HepG2 (cell line): ENCODE data around the gene LDLR. TPM values are rescaled to one million over a fixed set of nuclear protein-coding genes. Genes with fewer than 3 reads are reported as not detected.

Source experiments
- CEBPZ ChIP-seq: IDR thresholded peaks from 2 replicates; pipeline ENCODE4 v1.6.1; 2012; ENCODE audit warnings: low read length, improper control_type of control experiment
- EP300 ChIP-seq, 3 experiments: sonication (generic) in 1 of 3; formaldehyde crosslinking in 1 of 3; IDR thresholded peaks; 2 replicates each; pipeline versions ENCODE4 v1.5.1 to v1.6.1; 2011 to 2020; ENCODE audit warnings: low read depth in 2 of 3, low read length in 2 of 3, borderline replicate concordance in 1 of 3, improper control_type of control experiment in 1 of 3, mild to moderate bottlenecking in 1 of 3, missing genetic modification reagents in 1 of 3, moderate library complexity in 1 of 3
- FOXP4 ChIP-seq: sonication (generic); formaldehyde crosslinking; IDR thresholded peaks from 2 replicates; pipeline ENCODE4 v1.4.0; 2020; ENCODE audit warnings: missing genetic modification reagents
- HMG20A ChIP-seq: IDR thresholded peaks from 2 replicates; pipeline ENCODE4 v1.6.1; 2016; ENCODE audit warnings: borderline replicate concordance
- JARID2 ChIP-seq: sonication (generic); formaldehyde crosslinking; IDR thresholded peaks from 2 replicates; pipeline ENCODE4 v1.8.1; 2023; ENCODE audit warnings: missing genetic modification reagents, inconsistent platforms; ENCODE audit not compliant: insufficient replicate concordance
- MAX ChIP-seq: IDR thresholded peaks from 2 replicates; pipeline ENCODE4 v1.6.1; 2012; ENCODE audit warnings: inconsistent platforms
- SALL2 ChIP-seq: sonication (generic); formaldehyde crosslinking; IDR thresholded peaks from 2 replicates; pipeline ENCODE4 v1.8.1; 2023; ENCODE audit warnings: mild to moderate bottlenecking, missing genetic modification reagents, inconsistent platforms
- SAP130 ChIP-seq: IDR thresholded peaks from 2 replicates; pipeline ENCODE4 v1.6.1; 2016; ENCODE audit warnings: low read depth
- SMYD3 ChIP-seq: sonication (generic); formaldehyde crosslinking; IDR thresholded peaks from 2 replicates; pipeline ENCODE4 v1.8.1; 2023; ENCODE audit warnings: mild to moderate bottlenecking, missing genetic modification reagents
- TERF1 ChIP-seq: sonication (generic); formaldehyde crosslinking; IDR thresholded peaks from 2 replicates; pipeline ENCODE4 v1.8.0; 2022; ENCODE audit warnings: mild to moderate bottlenecking, missing genetic modification reagents, moderate library complexity
- TMF1 ChIP-seq: sonication (generic); formaldehyde crosslinking; IDR thresholded peaks from 2 replicates; pipeline ENCODE4 v1.8.1; 2022; ENCODE audit warnings: low read depth, missing genetic modification reagents
- USF2 ChIP-seq, 2 experiments: sonication (generic) in 1 of 2; formaldehyde crosslinking in 1 of 2; IDR thresholded peaks; 2 replicates each; pipeline versions ENCODE4 v1.5.1 to v1.6.1; 2011 to 2020; ENCODE audit warnings: borderline replicate concordance in 1 of 2, low read depth in 1 of 2, low read length in 1 of 2, mild to moderate bottlenecking in 1 of 2, missing genetic modification reagents in 1 of 2, moderate library complexity in 1 of 2
- ZFX ChIP-seq: sonication (generic); formaldehyde crosslinking; IDR thresholded peaks from 2 replicates; pipeline ENCODE4 v1.4.0; 2020; ENCODE audit warnings: mild to moderate bottlenecking, low read depth, missing genetic modification reagents, moderate library complexity
- ZNF101 ChIP-seq: sonication (generic); formaldehyde crosslinking; IDR thresholded peaks from 2 replicates; pipeline ENCODE4 v1.4.0; 2020; ENCODE audit warnings: mild to moderate bottlenecking, low read depth, missing genetic modification reagents, borderline replicate concordance
- ZNF263 ChIP-seq: sonication (generic); formaldehyde crosslinking; IDR thresholded peaks from 2 replicates; pipeline ENCODE4 v1.4.0; 2020; ENCODE audit warnings: missing genetic modification reagents
- ZNF317 ChIP-seq: sonication (generic); formaldehyde crosslinking; IDR thresholded peaks from 2 replicates; pipeline ENCODE4 v1.5.0; 2020; ENCODE audit warnings: mild to moderate bottlenecking, missing genetic modification reagents
- ZNF329 ChIP-seq: sonication (generic); formaldehyde crosslinking; IDR thresholded peaks from 2 replicates; pipeline ENCODE4 v1.9.0; 2021; ENCODE audit warnings: low read depth, mild to moderate bottlenecking, missing genetic modification reagents
- ZNF577 ChIP-seq: sonication (generic); formaldehyde crosslinking; IDR thresholded peaks from 2 replicates; pipeline ENCODE4 v1.4.0; 2020; ENCODE audit warnings: mild to moderate bottlenecking, low read depth, missing genetic modification reagents, borderline replicate concordance
- ZNF766 ChIP-seq: sonication (generic); formaldehyde crosslinking; IDR thresholded peaks from 2 replicates; pipeline ENCODE4 v1.5.0; 2020; ENCODE audit warnings: missing genetic modification reagents, borderline replicate concordance
- polyA plus RNA-seq, 8 experiments: library from polyadenylated mRNA; depleted of rRNA in 3 of 8; stranded (reverse) in 7 of 8; unstranded in 1 of 8; fragments of >200 nt; fragmentation: Illumina TruSeq in 4 of 8; extraction: Trizol in 4 of 8; gene quantifications; 2 replicates each; pipeline versions ENCODE4 v1.2.1 to v1.2.3, GENCODE V29; 2011 to 2016; ENCODE audit warnings: low read depth in 4 of 8, missing spikeins in 1 of 8, mixed read lengths in 1 of 8; ENCODE audit not compliant: insufficient read depth in 1 of 8
- total RNA-seq, 5 experiments: library from RNA; depleted of rRNA; stranded (reverse); fragments of >200 nt; fragmentation: Illumina TruSeq; extraction: Trizol; gene quantifications; 2 replicates each; pipeline ENCODE4 v1.2.3, GENCODE V29; 2016; ENCODE audit warnings: low read depth in 1 of 5

LDLR gene
- total and polyA plus RNA-seq, 2 of the 13 experiments (the other 11 are each of a cell fraction or from before 2014, with no cell fraction given), result 51.6 to 92.5 TPM

- no peak for TF ChIP-seq USF2 (IDR thresholded peaks at IDR 0.05; ENCODE audit: low read depth, low read length)
- TF ChIP-seq USF2 (CRISPR knock-in tag; IDR thresholded peaks at IDR 0.05; ENCODE audit: borderline replicate concordance), result no peak
- no peak; the same call in 1 of the 2 replicates for TF ChIP-seq SALL2 (CRISPR knock-in tag)
- no peak; the same call in 1 of the 2 replicates for TF ChIP-seq MAX
- TF ChIP-seq ZNF317, result peak; percentile 76
- TF ChIP-seq ZNF766, result no peak
- TF ChIP-seq ZNF577 (CRISPR knock-in tag), result no peak
- no peak for TF ChIP-seq ZNF329 (CRISPR knock-in tag)
- TF ChIP-seq ZFX, result peak; percentile 80; the same call in 1 of the 2 replicates
- TF ChIP-seq SAP130 (CRISPR knock-in tag), result peak; percentile 72
- TF ChIP-seq TERF1 (CRISPR knock-in tag), result no peak
- TF ChIP-seq SMYD3 (CRISPR knock-in tag), result no peak
- TF ChIP-seq CEBPZ, result no peak
- no peak for TF ChIP-seq ZNF101 (CRISPR knock-in tag)
- TF ChIP-seq EP300 (IDR thresholded peaks at IDR 0.05; ENCODE audit: low read depth in 2 of 2, low read length in 2 of 2), result peak in 1 of 2 experiments; percentile 69; a peak in 2 of 4 replicates
- TF ChIP-seq EP300 (CRISPR knock-in tag; IDR thresholded peaks at IDR 0.05; ENCODE audit: borderline replicate concordance), result 0 out of 2 replicates have a peak, but pooled peaks have one; percentile 42
- no peak; the same call in 1 of the 2 replicates for TF ChIP-seq HMG20A (CRISPR knock-in tag)
- TF ChIP-seq ZNF263 (CRISPR knock-in tag), result no peak
- TF ChIP-seq TMF1 (CRISPR knock-in tag), result no peak
- TF ChIP-seq JARID2 (CRISPR knock-in tag), result no peak
- no peak for TF ChIP-seq FOXP4 (CRISPR knock-in tag)
Observed at GRCh38 chr19:11142528-11143171, 53.4 kb downstream of the LDLR start (continued).
